ENCODE results near the gene ARID4B.
"Not testable (repeated sequence)": the region's sequence is repeated elsewhere in the genome, so short reads cannot be mapped to it uniquely, and the experiment has no call there.

The ARID4B gene

GRCh38 chr1:235328271-235329138, 526 bp upstream of the ARID4B start, which contains the start of gene GGPS1:
Gene GGPS1, plus strand, starts transcription at chr1:235328570. Its CDS starts 6,695 bp downstream, at chr1:235335265.
- DNase-seq, result peak; percentile 96 to 98

- peak in 1 of 2 experiments; percentile 6 for DNase-seq
Observed at GRCh38 chr1:235326719-235327558, 1.0 kb downstream of the ARID4B start.

GRCh38 chr1:235325854-235326253, 2.1 kb downstream of the ARID4B start:
- no peak for DNase-seq

DNA sequence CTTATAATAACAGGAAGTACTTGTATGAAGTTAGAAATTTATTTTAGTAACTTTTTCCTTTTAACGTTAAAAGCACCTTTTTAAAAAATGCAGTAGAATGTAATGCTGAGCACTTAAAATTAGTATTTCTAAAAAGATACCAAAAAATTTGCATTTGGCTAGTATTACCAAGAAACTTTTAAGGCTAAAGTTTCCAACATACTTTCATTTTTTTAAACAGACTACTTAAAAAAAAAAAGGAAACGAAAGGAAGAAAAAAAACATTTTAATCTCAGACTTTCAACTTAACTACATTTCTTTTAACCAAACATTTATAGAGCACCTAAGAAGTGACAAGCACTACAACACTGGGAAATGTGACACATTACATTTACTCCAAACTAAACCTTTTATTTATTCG, 2.8 kb downstream of the ARID4B start:
- DNase-seq, result no peak

DNA sequence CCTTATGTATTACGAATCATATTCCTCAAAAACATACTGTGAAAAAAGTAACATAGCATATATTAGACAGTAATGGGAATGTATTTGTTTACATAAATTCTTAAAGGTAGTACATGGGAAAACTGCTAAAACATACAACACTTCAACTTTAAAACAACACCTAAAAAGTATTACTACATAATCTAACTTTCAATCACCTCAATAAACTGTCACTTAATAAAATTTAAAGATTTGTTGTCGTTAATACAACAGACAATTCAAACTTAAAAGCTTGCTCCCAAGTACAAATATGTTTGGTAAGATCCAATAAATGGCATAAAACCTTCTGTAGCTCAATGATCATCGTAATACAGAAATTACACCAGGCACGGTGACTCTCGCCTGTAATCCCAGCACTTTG, 3.7 kb downstream of the ARID4B start:
- DNase-seq, result no peak

GRCh38 chr1:235320521-235321179, 7.3 kb downstream of the ARID4B start:
- no peak for DNase-seq

DNA sequence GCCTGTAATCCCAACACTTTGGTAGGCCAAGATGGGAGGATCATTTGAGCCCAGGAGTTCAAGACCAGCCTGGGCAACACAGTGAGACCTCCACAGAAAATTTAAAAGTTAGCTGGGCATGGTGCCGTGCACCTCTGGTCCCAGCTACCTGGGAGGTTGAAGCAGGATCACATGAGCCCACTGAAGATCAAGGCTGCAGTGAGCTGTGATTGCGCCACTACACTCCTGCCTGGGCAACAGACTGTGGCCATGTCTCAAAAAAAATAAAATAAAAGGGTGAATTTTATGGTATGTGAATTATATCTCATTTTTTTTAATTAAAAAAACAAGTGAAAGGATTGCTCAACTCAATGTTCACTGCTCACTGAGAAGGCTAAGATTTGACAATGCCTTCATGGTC, 8.7 kb downstream of the ARID4B start:
- DNase-seq, result no peak

GRCh38 chr1:235317168-235317567, 10.8 kb downstream of the ARID4B start:
- no peak for DNase-seq

- DNase-seq, result no peak
Observed at GRCh38 chr1:235315735-235316134, 12.2 kb downstream of the ARID4B start.

DNA sequence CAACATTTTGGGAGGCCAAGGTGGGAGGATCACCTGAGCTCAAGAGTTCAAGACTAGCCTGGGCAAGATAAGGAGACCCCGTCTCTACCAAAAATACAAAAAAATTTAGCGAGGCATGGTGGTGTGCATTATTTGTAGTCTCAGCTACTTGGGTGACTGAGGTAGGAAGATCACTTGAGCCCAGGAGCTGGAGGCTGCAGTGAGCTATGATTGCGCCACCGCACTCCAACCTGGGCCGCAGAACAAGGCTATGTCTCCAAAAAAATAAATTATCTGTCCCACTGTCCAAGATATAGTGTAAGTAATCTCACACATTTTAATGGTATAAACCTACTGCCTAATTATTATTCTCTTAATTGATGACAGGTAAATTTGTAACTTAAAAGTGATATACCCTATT, 12.8 kb downstream of the ARID4B start:
- no peak for DNase-seq

DNA sequence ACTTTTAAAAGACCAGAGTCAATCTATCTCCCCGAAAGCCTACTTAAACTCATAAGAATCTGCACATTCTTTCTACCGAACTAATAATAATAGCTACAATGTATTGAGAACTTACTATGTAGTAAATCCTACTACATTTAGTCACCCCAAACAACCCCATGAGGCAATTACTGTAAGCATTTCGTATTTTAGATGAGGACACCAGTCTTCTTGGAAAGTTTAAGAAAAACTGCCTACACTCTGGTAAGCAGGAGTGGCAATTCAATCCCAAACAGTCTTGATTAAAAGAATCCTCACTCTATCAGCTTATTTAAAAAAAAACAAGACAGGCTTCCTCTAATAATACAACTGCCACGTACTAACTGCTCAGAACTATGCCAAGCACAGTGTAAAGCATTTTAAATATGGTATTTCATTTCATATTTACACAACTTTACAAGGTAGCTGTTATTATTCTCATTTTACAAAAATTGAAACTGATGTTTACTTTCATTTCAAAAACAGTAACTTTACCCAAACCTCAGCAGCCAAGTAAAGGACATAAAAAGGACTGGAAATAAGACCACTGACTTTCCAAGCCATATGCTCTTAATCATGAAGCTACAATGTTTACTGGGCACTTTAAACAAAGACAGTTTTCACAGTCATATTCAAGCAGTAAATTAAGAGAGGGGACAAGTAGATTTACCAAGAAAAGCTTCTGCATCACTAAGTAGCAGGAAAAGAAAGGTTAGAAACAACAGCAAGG, 13.9 kb downstream of the ARID4B start:
- DNase-seq, result no peak

GRCh38 chr1:235313262-235313661, 14.7 kb downstream of the ARID4B start:
- DNase-seq, result no peak

DNA sequence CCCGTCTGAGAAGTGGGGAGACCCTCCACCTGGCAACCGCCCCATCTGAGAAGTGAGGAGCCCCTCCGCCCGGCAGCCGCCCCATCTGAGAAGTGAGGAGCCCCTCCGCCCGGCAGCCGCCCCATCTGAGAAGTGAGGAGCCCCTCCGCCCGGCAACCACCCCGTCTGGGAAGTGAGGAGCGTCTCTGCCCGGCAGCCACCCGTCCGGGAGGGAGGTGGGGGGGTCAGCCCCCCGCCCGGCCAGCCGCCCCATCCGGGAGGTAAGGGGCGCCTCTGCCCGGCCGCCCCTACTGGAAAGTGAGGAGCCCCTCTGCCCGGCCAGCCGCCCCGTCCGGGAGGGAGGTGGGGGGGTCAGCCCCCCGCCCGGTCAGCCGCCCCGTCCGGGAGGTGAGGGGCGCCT, 18.8 kb downstream of the ARID4B start:
- not testable (repeated sequence) for DNase-seq

GRCh38 chr1:235307158-235308124, 20.5 kb downstream of the ARID4B start:
- DNase-seq, result no peak

- DNase-seq, result no peak
Observed at GRCh38 chr1:235304549-235305451, 23.2 kb downstream of the ARID4B start.

DNA sequence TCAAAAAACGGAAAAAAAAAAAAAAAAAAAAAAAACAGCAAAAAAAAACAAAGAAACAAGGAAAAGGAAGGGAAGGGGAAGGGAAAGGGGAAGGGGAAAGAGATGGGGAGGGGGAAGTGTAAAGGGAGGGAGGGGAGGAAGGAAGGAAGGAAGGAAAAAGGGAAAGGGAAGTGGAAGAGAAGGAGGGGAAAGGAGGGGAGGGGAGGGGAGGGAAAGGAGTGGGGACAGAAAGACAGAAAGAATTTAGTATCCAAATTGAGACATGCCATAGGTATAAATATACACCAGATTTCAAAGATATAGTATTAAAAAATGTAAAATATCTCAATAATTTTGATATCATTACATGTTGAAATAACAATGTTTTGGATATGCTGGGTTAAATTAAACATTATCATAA, 25.8 kb downstream of the ARID4B start:
- DNase-seq, result no peak

DNA sequence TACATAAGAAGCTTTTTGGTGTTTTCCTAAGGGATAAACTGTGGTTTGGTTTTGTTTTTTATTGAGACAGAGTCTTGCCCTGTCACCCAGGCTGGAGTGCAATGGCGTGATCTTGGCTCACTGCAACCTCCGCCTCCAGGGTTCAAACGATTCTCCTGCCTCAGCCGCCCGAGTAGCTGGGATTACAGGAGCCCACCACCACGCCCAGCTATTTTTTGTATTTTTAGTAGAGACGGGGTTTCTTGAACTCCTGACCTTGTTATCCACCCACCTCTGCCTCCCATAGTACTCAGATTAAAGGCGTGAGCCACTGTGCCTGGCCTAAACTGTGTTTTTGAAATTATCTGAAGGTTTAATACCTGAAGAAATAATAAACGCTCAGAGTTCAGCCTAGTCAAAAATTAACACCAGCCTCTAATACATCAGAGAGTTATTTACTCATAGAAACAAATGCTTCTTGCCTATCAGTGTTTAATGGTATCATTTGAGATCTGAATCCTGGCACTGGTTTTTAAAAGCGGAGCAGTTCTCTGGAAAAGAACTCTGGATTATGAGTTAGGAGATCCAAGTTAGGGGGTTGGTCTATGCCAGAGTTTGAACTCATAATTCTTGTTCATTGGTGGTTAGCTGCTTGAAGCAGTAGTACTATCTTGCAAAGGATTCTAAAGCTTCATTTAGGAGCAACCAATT, 28.7 kb downstream of the ARID4B start:
- DNase-seq, result no peak

- no peak for DNase-seq
Observed at GRCh38 chr1:235298758-235299157, 29.2 kb downstream of the ARID4B start.

DNA sequence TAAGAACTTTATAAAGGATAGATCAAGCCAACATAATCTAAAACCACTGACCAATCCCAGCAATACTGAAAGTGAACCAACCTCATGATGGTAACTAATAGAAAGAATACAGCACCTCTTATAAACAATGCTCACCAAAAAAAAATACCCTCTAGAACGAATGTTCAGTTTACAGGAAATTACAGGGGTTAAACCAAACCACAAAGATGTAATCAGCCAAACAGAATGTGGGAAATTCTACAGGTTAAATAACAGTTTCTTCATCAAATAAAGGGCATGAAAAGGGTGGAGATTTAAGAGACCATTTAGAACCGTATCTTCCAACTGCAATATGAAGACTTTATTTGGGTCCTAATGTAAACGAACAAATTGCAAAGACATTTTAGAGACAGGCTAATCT, 30.4 kb downstream of the ARID4B start:
- no peak for DNase-seq

GRCh38 chr1:235296729-235297128, 31.2 kb downstream of the ARID4B start:
- DNase-seq, result no peak
